Measurements from ENCODE around the gene UBE2G1. TPM values are rescaled to one million over a fixed set of nuclear protein-coding genes. Genes with fewer than 3 reads are reported as not detected.
"Not testable (repeated sequence)": the region's sequence is repeated elsewhere in the genome, so short reads cannot be mapped to it uniquely, and the experiment has no call there.

Gene UBE2G1
- total and polyA plus RNA-seq, 2 donors (not counting 1 experiment from before 2014, with no cell fraction given): 27.1 to 76.0 TPM

DNA sequence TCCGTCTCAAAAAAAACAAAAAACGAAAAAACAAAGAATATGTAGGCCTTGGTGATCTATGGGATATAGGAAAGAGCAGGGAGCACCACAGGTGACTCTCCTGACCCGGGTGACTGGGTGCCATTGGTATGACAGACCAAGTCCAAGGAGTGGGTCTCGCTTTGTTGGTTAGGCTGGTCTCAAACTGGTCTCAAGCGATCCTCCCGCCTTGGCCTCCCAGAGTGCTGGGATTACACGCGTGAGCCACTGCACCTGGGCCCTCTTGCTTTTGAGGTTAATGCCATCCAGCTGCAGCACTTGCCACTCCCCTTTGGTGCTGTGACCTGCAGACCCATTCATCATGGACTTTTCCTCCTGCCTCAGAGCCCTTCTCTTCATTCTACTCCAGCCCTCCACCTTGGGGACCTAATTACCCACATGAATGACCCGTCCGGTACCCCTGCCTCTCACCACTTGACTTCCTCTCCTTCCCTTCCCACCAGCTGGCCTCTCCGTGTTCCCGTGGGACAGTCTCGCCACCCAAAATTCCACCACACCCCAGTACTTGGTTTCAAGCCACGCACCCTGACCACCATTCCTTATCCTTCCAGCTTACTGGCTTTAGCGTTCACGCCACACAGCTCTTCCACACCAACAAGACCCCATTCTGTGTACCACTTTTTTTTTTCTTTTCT, 3.2 kb upstream of the UBE2G1 start:
- H2AFZ ChIP-seq (ENCODE audit: insufficient read depth, low read depth, low read length, poor library complexity, severe bottlenecking): peak overlapping the region; percentile 1

DNA sequence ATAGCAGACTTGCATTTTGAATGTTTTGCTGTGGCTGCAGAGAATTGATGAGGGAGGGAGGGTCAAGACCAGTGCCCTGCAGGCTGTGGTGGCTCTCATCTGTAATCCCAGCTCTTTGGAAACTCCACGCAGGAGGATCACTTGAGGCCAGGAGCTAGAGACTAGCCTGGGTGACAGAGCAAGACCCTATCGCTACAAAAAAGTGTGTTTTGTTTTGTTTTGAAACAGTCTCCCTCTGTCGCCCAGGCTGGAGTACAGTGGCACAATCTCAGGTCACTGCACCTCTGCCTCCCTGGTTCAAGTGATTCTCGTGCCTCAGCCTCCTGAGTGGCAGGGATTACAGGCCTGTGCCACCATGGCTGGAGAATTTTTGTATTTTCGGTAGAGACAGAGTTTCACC, 1.9 kb upstream of the UBE2G1 start:
- Histone ChIP-seq H3K4me1 (ENCODE audit: control insufficient read depth in 2 of 2, insufficient read depth in 2 of 2, low read length in 2 of 2) (peaks cover 10 to 34% of the 10 kb centered on the region in 2 donors), H3K4me3 (ENCODE audit: control extremely low read depth in 1 of 5, extremely low read depth in 1 of 5, insufficient read depth in 1 of 5, low read depth in 2 of 5, low read length in 4 of 5) (no peak overlapping the region), H2AFZ (ENCODE audit: insufficient read depth, low read depth, low read length, poor library complexity, severe bottlenecking) (no peak overlapping the region), H3K36me3 (replicated peaks in 1 of 2; ENCODE audit: control extremely low read depth in 1 of 2, control insufficient read depth in 1 of 2, extremely low read depth in 1 of 2, insufficient read depth in 2 of 2, low read length in 1 of 2) (no peaks in the 10 kb centered on the region), H4K20me1 (ENCODE audit: control insufficient read depth, insufficient read depth, low read length, poor library complexity, severe bottlenecking) (peaks cover 23% of the 10 kb centered on the region), H3K9me3 (ENCODE audit: control extremely low read depth in 1 of 3, control insufficient read depth in 2 of 3, insufficient read depth in 1 of 3, low read length in 2 of 3) (no peaks in the 10 kb centered on the region), H3K79me2 (ENCODE audit: control insufficient read depth, insufficient read depth, low read length) (peaks cover 24% of the 10 kb centered on the region), H3K27ac (ENCODE audit: low read length in 2 of 2) (no peak overlapping the region), H3K9ac (ENCODE audit: low read length) (no peak overlapping the region), H3K4me2 (replicated peaks; ENCODE audit: low read depth, low read length, poor library complexity, severe bottlenecking) (no peak overlapping the region), H3K27me3 (replicated peaks in 1 of 4; ENCODE audit: control extremely low read depth in 1 of 4, control insufficient read depth in 3 of 4, insufficient read depth in 4 of 4, low read length in 3 of 4) (no peaks in the 10 kb centered on the region)
- no peaks in the 10 kb centered on the region for H3K9me3 Mint-ChIP-seq (ENCODE audit: insufficient read depth)
- peaks cover 34% of the 10 kb centered on the region for H3K4me1 Mint-ChIP-seq
- CTCF ChIA-PET: interaction anchor here (1.0 kb wide), 1 partner anchor 28 kb away, joined by 3 read pairs; no protein-coding TSS in a partner anchor
- H3K27ac Mint-ChIP-seq: no peak overlapping the region
- H3K27me3 Mint-ChIP-seq: no peaks in the 10 kb centered on the region
- WGBS (ENCODE audit: insufficient coverage): 94% methylated on average over 5 of the region's 5 CpGs
- TF ChIP-seq, protein P1, sequence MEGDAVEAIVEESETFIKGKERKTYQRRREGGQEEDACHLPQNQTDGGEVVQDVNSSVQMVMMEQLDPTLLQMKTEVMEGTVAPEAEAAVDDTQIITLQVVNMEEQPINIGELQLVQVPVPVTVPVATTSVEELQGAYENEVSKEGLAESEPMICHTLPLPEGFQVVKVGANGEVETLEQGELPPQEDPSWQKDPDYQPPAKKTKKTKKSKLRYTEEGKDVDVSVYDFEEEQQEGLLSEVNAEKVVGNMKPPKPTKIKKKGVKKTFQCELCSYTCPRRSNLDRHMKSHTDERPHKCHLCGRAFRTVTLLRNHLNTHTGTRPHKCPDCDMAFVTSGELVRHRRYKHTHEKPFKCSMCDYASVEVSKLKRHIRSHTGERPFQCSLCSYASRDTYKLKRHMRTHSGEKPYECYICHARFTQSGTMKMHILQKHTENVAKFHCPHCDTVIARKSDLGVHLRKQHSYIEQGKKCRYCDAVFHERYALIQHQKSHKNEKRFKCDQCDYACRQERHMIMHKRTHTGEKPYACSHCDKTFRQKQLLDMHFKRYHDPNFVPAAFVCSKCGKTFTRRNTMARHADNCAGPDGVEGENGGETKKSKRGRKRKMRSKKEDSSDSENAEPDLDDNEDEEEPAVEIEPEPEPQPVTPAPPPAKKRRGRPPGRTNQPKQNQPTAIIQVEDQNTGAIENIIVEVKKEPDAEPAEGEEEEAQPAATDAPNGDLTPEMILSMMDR (IDR thresholded peaks at IDR 0.05): no peak
- TF ChIP-seq EZH2 (IDR thresholded peaks at IDR 0.05; ENCODE audit: borderline replicate concordance, insufficient read depth, low read depth, low read length, poor library complexity, severe bottlenecking): no peak
- no peak for ATAC-seq (ENCODE audit: low read depth)
- no peak overlapping the region for H3K4me3 Mint-ChIP-seq
- no peak for DNase-seq
- intact Hi-C loops (cut with micrococcal nuclease): loop anchor here (5.0 kb wide), 1 partner anchor 521 kb away; the partner anchor contains the start of gene NCBP3
- POLR2A ChIA-PET: interaction anchor here (0.9 to 1.7 kb wide), 2 partner anchors 13 to 28 kb away, joined by 3 read pairs; no protein-coding TSS in a partner anchor

More for the DNA sequence above, 3.2 kb upstream of the UBE2G1 start:
- Histone ChIP-seq H3K27me3 (replicated peaks in 1 of 4; ENCODE audit: control extremely low read depth in 1 of 4, control insufficient read depth in 3 of 4, insufficient read depth in 4 of 4, low read length in 3 of 4) (no peaks in the 10 kb centered on the region), H3K4me2 (replicated peaks; ENCODE audit: low read depth, low read length, poor library complexity, severe bottlenecking) (no peak overlapping the region), H3K9ac (ENCODE audit: low read length) (no peak overlapping the region), H4K20me1 (ENCODE audit: control insufficient read depth, insufficient read depth, low read length, poor library complexity, severe bottlenecking) (peaks cover 15% of the 10 kb centered on the region), H3K27ac (ENCODE audit: low read length in 2 of 2) (no peak overlapping the region), H3K9me3 (ENCODE audit: control extremely low read depth in 1 of 3, control insufficient read depth in 2 of 3, insufficient read depth in 1 of 3, low read length in 2 of 3) (no peaks in the 10 kb centered on the region), H3K36me3 (replicated peaks in 1 of 2; ENCODE audit: control extremely low read depth in 1 of 2, control insufficient read depth in 1 of 2, extremely low read depth in 1 of 2, insufficient read depth in 2 of 2, low read length in 1 of 2) (no peaks in the 10 kb centered on the region), H3K4me1 (ENCODE audit: control insufficient read depth in 2 of 2, insufficient read depth in 2 of 2, low read length in 2 of 2) (peaks cover 7 to 37% of the 10 kb centered on the region in 2 donors), H3K4me3 (ENCODE audit: control extremely low read depth in 1 of 5, extremely low read depth in 1 of 5, insufficient read depth in 1 of 5, low read depth in 2 of 5, low read length in 4 of 5) (no peak overlapping the region), H3K79me2 (ENCODE audit: control insufficient read depth, insufficient read depth, low read length) (peaks cover 12% of the 10 kb centered on the region)
- H3K4me1 Mint-ChIP-seq: peaks cover 36% of the 10 kb centered on the region
- CTCF ChIA-PET: interaction anchor here (1.5 kb wide), 1 partner anchor 27 kb away, joined by 3 read pairs; no protein-coding TSS in a partner anchor
- intact Hi-C loops (cut with micrococcal nuclease): loop anchor here (5.0 kb wide), 1 partner anchor 522 kb away; the partner anchor contains the start of gene NCBP3
- POLR2A ChIA-PET: no interaction called here
- no peak overlapping the region for H3K4me3 Mint-ChIP-seq
- TF ChIP-seq EZH2 (IDR thresholded peaks at IDR 0.05; ENCODE audit: borderline replicate concordance, insufficient read depth, low read depth, low read length, poor library complexity, severe bottlenecking): no peak
- no peaks in the 10 kb centered on the region for H3K9me3 Mint-ChIP-seq (ENCODE audit: insufficient read depth)
- WGBS (ENCODE audit: insufficient coverage): 61% methylated on average over 16 of the region's 16 CpGs
- no peaks in the 10 kb centered on the region for H3K27me3 Mint-ChIP-seq
- DNase-seq (peak; percentile 25), ATAC-seq (ENCODE audit: low read depth) (no peak)
- peak overlapping the region; percentile 66 for H3K27ac Mint-ChIP-seq

DNA sequence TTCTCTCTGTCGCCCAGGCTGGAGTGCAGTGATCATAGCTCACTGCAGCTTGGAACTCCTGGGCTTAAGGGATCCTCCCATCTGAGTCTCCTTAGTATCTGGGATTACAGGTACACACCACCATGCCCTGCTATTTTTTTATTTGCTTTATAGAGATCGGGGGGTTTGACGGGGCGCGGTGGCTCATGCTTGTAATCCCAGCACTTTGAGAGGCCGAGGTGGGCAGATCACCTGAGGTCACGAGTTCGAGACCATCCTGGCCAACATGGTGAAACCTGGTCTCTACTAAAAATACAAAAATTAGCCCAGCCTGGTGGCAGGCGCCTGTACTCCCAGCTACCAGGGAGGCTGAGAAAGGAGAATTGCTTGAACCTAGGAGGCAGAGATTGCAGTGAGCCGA, 702 bp upstream of the UBE2G1 start:
- Histone ChIP-seq H3K4me3 (ENCODE audit: control extremely low read depth in 1 of 5, extremely low read depth in 1 of 5, insufficient read depth in 1 of 5, low read depth in 2 of 5, low read length in 4 of 5) (peak overlapping the region; percentile 16 to 56 (median 50)), H3K4me2 (replicated peaks; ENCODE audit: low read depth, low read length, poor library complexity, severe bottlenecking) (peak overlapping the region; percentile 63)
- peak overlapping the region; percentile 87 for H3K4me3 Mint-ChIP-seq

More for the DNA sequence above, 702 bp upstream of the UBE2G1 start:
- H3K27me3 ChIP-seq (replicated peaks in 1 of 4; ENCODE audit: control extremely low read depth in 1 of 4, control insufficient read depth in 3 of 4, insufficient read depth in 4 of 4, low read length in 3 of 4); DNase-seq; H3K9me3 Mint-ChIP-seq (ENCODE audit: insufficient read depth); H3K9me3 ChIP-seq (ENCODE audit: control extremely low read depth in 1 of 3, control insufficient read depth in 2 of 3, insufficient read depth in 1 of 3, low read length in 2 of 3); ATAC-seq (ENCODE audit: low read depth); H3K36me3 ChIP-seq (replicated peaks in 1 of 2; ENCODE audit: control extremely low read depth in 1 of 2, control insufficient read depth in 1 of 2, extremely low read depth in 1 of 2, insufficient read depth in 2 of 2, low read length in 1 of 2); H3K27me3 Mint-ChIP-seq: not testable (repeated sequence)
- Histone ChIP-seq H3K4me1 (ENCODE audit: control insufficient read depth in 2 of 2, insufficient read depth in 2 of 2, low read length in 2 of 2) (peaks cover 10 to 34% of the 10 kb centered on the region in 2 donors), H3K27ac (ENCODE audit: low read length in 2 of 2) (peak overlapping the region; percentile 32 to 53), H3K79me2 (ENCODE audit: control insufficient read depth, insufficient read depth, low read length) (peaks cover 35% of the 10 kb centered on the region), H3K9ac (ENCODE audit: low read length) (peak overlapping the region; percentile 39), H4K20me1 (ENCODE audit: control insufficient read depth, insufficient read depth, low read length, poor library complexity, severe bottlenecking) (peaks cover 35% of the 10 kb centered on the region), H2AFZ (ENCODE audit: insufficient read depth, low read depth, low read length, poor library complexity, severe bottlenecking) (peak overlapping the region; percentile 78)
- CTCF ChIA-PET: interaction anchor here (0.7 to 1.8 kb wide), 2 partner anchors 8 to 119 kb away, joined by 4 to 8 read pairs; no protein-coding TSS in a partner anchor
- intact Hi-C loops (cut with micrococcal nuclease): loop anchor here (2.0 to 5.0 kb wide), 2 partner anchors 62 to 520 kb away; partner anchors contain the start of gene NCBP3
- Mint-ChIP-seq H3K27ac (peak overlapping the region; percentile 93), H3K4me1 (peaks cover 42% of the 10 kb centered on the region)
- WGBS (ENCODE audit: insufficient coverage): 97% methylated on average over 5 of the region's 10 CpGs
- POLR2A ChIA-PET: interaction anchor here (0.6 to 2.4 kb wide), 5 partner anchors 28 to 621 kb away, joined by 3 to 19 read pairs (median 3); no protein-coding TSS in a partner anchor
